Keratinocyte (primary cell): ENCODE measurements around the gene C20orf202. TPM values are rescaled to one million over a fixed set of nuclear protein-coding genes. Genes with fewer than 3 reads are reported as not detected.

Experiments used
- DNase-seq: peaks from one replicate; pipeline ENCODE4 v3.0.0-alpha.2; 2011; ENCODE audit warnings: low read depth, missing footprints, low spot score
- FAIRE-seq: peaks from 2 replicates; lab custom pipeline; 2011; peaks lifted over from hg19 to GRCh38; lab: Jason Lieb, UNC
- H2AFZ ChIP-seq: 2 replicates; pipeline ENCODE4 v1.6.0; 2012; ENCODE audit warnings: low read length, control low read depth, inconsistent platforms; ENCODE audit not compliant: control insufficient read depth
- H3K27ac ChIP-seq: 2 replicates; pipeline ENCODE4 v1.5.1; 2011; ENCODE audit warnings: low read length; ENCODE audit not compliant: control insufficient read depth, insufficient read depth
- H3K27me3 ChIP-seq: 3 replicates; pipeline ENCODE4 v1.6.0; 2011; ENCODE audit warnings: low read length; ENCODE audit not compliant: control insufficient read depth, insufficient read depth; ENCODE audit errors: extremely low read depth
- H3K36me3 ChIP-seq, 2 experiments: 2 replicates in 1 of 2; 3 replicates in 1 of 2; pipeline ENCODE4 v1.5.1; 2011; ENCODE audit warnings: low read length in 2 of 2, mild to moderate bottlenecking in 1 of 2; ENCODE audit not compliant: control insufficient read depth in 2 of 2, insufficient read depth in 2 of 2; ENCODE audit errors: extremely low read depth in 1 of 2
- H3K4me1 ChIP-seq: 3 replicates; pipeline ENCODE4 v1.5.1; 2011; ENCODE audit warnings: low read length; ENCODE audit not compliant: control insufficient read depth, insufficient read depth; ENCODE audit errors: extremely low read depth
- H3K4me2 ChIP-seq: 3 replicates; pipeline ENCODE4 v1.6.0; 2011; ENCODE audit warnings: low read depth, low read length; ENCODE audit not compliant: control insufficient read depth, insufficient read depth; ENCODE audit errors: extremely low read depth
- H3K4me3 ChIP-seq, 3 experiments: fragments of 200-600 bp in 1 of 3; sonication (generic) in 1 of 3; 2 replicates in 2 of 3; 3 replicates in 1 of 3; pipeline ENCODE4 v1.5.1; 2011 to 2016; ENCODE audit warnings: low read length in 3 of 3, mild to moderate bottlenecking in 3 of 3, control low read depth in 2 of 3, inconsistent platforms in 1 of 3, low read depth in 1 of 3, mixed read lengths in 1 of 3, mixed run types in 1 of 3, moderate library complexity in 1 of 3; ENCODE audit not compliant: control insufficient read depth in 2 of 3, insufficient read depth in 2 of 3; ENCODE audit errors: extremely low read depth in 1 of 3
- H3K79me2 ChIP-seq: 2 replicates; pipeline ENCODE4 v1.6.0; 2012; ENCODE audit warnings: low read length; ENCODE audit not compliant: control insufficient read depth, insufficient read depth
- H3K9ac ChIP-seq: 3 replicates; pipeline ENCODE4 v1.6.0; 2011; ENCODE audit warnings: low read length; ENCODE audit not compliant: control insufficient read depth, insufficient read depth; ENCODE audit errors: extremely low read depth
- H3K9me1 ChIP-seq: 3 replicates; pipeline ENCODE4 v1.6.0; 2011; ENCODE audit warnings: low read length; ENCODE audit not compliant: control insufficient read depth, insufficient read depth; ENCODE audit errors: extremely low read depth
- H3K9me3 ChIP-seq: 2 replicates; pipeline ENCODE4 v1.5.1; 2012; ENCODE audit warnings: low read depth, low read length; ENCODE audit not compliant: control insufficient read depth
- H4K20me1 ChIP-seq: 3 replicates; pipeline ENCODE4 v1.6.0; 2011; ENCODE audit warnings: low read length; ENCODE audit not compliant: control insufficient read depth, insufficient read depth; ENCODE audit errors: extremely low read depth
- CTCF ChIP-seq, 3 experiments: IDR thresholded peaks in 1 of 3; conservative IDR thresholded peaks in 1 of 3; optimal IDR thresholded peaks in 1 of 3; 2 replicates in 2 of 3; 3 replicates in 1 of 3; pipeline versions ENCODE3 to v1.5.1; 2011; ENCODE audit warnings: low read length in 3 of 3, mild to moderate bottlenecking in 3 of 3, moderate library complexity in 2 of 3, control low read depth in 1 of 3, inconsistent platforms in 1 of 3; ENCODE audit not compliant: insufficient read depth in 2 of 3; ENCODE audit errors: extremely low read depth in 1 of 3
- EZH2 ChIP-seq: IDR thresholded peaks from one replicate; pipeline ENCODE4 v1.6.1; 2012; ENCODE audit warnings: inconsistent platforms, mild to moderate bottlenecking, low read length, moderate library complexity
- dilution Hi-C: fragments of 300-500 bp; cut with MboI; formaldehyde crosslinking; loops from one replicate; pipeline ENCODE4 v1.7.0; 2020; ENCODE audit warnings: low sequenced_read_pairs; ENCODE audit not compliant: extremely low pct_ligation_motif_present
- polyA plus RNA-seq, 5 experiments: library from polyadenylated mRNA; depleted of rRNA in 3 of 5; stranded (reverse) in 3 of 5; stranded (forward) in 1 of 5; unstranded in 1 of 5; fragments of >200 nt; gene quantifications; 1 replicate in 1 of 5; 2 replicates in 3 of 5; 3 replicates in 1 of 5; pipeline versions ENCODE4 v1.2.1 to v1.2.3, GENCODE V29; 2011 to 2012; ENCODE audit warnings: missing spikeins in 2 of 5, low read depth in 1 of 5, low replicate concordance in 1 of 5

C20orf202 gene
- polyA plus RNA-seq, 1 donor (not counting 4 experiments of a cell fraction or from before 2014, with no cell fraction given), result not detected

DNA sequence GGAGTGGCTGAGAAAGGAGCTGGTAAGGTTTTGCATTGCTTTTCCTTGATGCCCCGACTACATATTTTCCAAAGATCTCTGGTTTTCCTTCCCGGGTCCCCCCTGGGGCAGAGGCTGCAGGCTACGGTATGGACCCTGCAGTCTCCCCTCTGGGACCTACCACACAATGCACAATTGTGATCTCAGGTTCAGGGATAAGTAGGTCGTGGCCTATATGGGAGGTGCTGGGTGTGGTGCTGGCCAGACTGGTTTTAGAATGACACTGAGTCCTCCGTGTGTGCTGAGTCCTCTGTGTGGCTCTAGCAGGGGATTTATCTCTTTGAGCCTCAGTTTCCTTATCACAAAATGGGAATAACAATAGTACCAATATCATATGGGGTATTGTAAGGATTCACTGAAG, 376 bp downstream of the C20orf202 start:
- H3K36me3 ChIP-seq, result no peaks in the 10 kb centered on the region
- H3K9ac ChIP-seq, result no peak overlapping the region
- dilution Hi-C loops, result no loop called here
- DNase-seq, result no peak
- no peak overlapping the region for H3K27ac ChIP-seq
- no peaks in the 10 kb centered on the region for H3K4me1 ChIP-seq
- no peak for FAIRE-seq
- H3K27me3 ChIP-seq, result peaks cover 7% of the 10 kb centered on the region
- no peak overlapping the region for H3K4me3 ChIP-seq
- H4K20me1 ChIP-seq, result no peaks in the 10 kb centered on the region
- H3K9me1 ChIP-seq, result no peaks in the 10 kb centered on the region
- H3K79me2 ChIP-seq, result no peaks in the 10 kb centered on the region
- H3K4me2 ChIP-seq, result no peak overlapping the region
- TF ChIP-seq EZH2 (no peak), CTCF (optimal IDR thresholded peaks at IDR 0.05 in 1 of 3, IDR thresholded peaks at IDR 0.05 in 1 of 3, conservative IDR thresholded peaks at IDR 0.05 in 1 of 3; ENCODE audit: extremely low read depth in 1 of 3, insufficient read depth in 2 of 3, low read length in 3 of 3) (no peak)
- H2AFZ ChIP-seq, result no peak overlapping the region
- H3K9me3 ChIP-seq, result no peaks in the 10 kb centered on the region

DNA sequence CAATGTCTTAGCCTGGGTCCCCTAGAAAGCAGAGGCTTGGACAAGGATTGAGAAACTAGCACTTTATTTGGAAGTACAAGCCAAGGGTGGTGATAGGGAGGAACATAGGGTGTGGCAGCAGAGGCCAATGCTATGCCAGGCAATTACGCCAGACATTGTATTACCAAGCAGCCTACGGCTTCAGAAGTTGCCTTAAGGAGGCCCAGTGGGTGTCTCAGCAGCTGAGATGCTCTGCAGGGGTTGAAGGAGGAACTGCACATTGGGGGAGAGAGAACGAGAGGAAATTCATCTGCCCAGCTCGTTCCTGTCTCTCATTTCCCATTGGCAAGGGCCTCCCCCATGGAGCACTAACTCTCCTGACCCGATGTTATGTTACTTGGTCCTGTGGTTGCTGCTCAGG, 859 bp downstream of the C20orf202 start:
- H3K79me2 ChIP-seq, result no peaks in the 10 kb centered on the region

More for the DNA sequence above, 859 bp downstream of the C20orf202 start:
- no peaks in the 10 kb centered on the region for H3K4me1 ChIP-seq
- no peak for DNase-seq
- no peak overlapping the region for H3K4me3 ChIP-seq
- H3K4me2 ChIP-seq, result no peak overlapping the region
- no peaks in the 10 kb centered on the region for H3K9me1 ChIP-seq
- H3K36me3 ChIP-seq, result no peaks in the 10 kb centered on the region
- FAIRE-seq, result no peak
- TF ChIP-seq CTCF (optimal IDR thresholded peaks at IDR 0.05 in 1 of 3, IDR thresholded peaks at IDR 0.05 in 1 of 3, conservative IDR thresholded peaks at IDR 0.05 in 1 of 3; ENCODE audit: extremely low read depth in 1 of 3, insufficient read depth in 2 of 3, low read length in 3 of 3), result no peak
- no peak for TF ChIP-seq EZH2
- H2AFZ ChIP-seq, result no peak overlapping the region
- H3K27ac ChIP-seq, result no peak overlapping the region
- H3K27me3 ChIP-seq, result peaks cover 7% of the 10 kb centered on the region
- H3K9me3 ChIP-seq, result no peaks in the 10 kb centered on the region
- no peak overlapping the region for H3K9ac ChIP-seq
- dilution Hi-C loops, result no loop called here
- no peaks in the 10 kb centered on the region for H4K20me1 ChIP-seq
